ENCODE data around the gene ZCCHC2. TPM values are rescaled to one million over a fixed set of nuclear protein-coding genes. Genes with fewer than 3 reads are reported as not detected.
A peak's percentile ranks its signal among the peaks of the same experiment; 100 is the strongest.

ZCCHC2 gene
- polyA plus RNA-seq, 4 donors, result 5.1 to 17.6 (median 8.3) TPM

- H3K27me3 ChIP-seq (ENCODE audit: control insufficient read depth in 3 of 3, insufficient read depth in 3 of 3, low read length in 3 of 3), result no peaks in the 10 kb centered on the region
- DNase-seq (no peak), FAIRE-seq (no peak)
- H3K36me3 ChIP-seq (ENCODE audit: control insufficient read depth in 3 of 3, insufficient read depth in 2 of 3, low read depth in 1 of 3, low read length in 3 of 3), result peaks cover 9 to 28% (median 21%) of the 10 kb centered on the region in 3 donors
- no peak overlapping the region for H3K27ac ChIP-seq (ENCODE audit: low read depth in 1 of 3, low read length in 2 of 3)
- H3K4me1 ChIP-seq (ENCODE audit: control insufficient read depth in 3 of 3, insufficient read depth in 2 of 3, low read depth in 1 of 3, low read length in 2 of 3), result no peaks in the 10 kb centered on the region
- WGBS, 3 donors, result 83 to 90% (median 88%) methylated on average over 4 of the region's 4 CpGs
- H3K9me3 ChIP-seq (ENCODE audit: control insufficient read depth in 2 of 2, insufficient read depth in 1 of 2, low read depth in 1 of 2, low read length in 1 of 2), result no peaks in the 10 kb centered on the region
- no peak overlapping the region for H3K4me3 ChIP-seq (ENCODE audit: low read depth in 1 of 3, low read length in 3 of 3)
These were observed 46.3 kb downstream of the ZCCHC2 start for GRCh38 chr18:62569081-62569655.

GRCh38 chr18:62571037-62571436, 48.2 kb downstream of the ZCCHC2 start:
- WGBS, 3 donors, result 76 to 96% (median 91%) methylated on average over 4 of the region's 4 CpGs

GRCh38 chr18:62571648-62572047, 48.8 kb downstream of the ZCCHC2 start:
- Histone ChIP-seq H3K27ac (ENCODE audit: low read depth in 1 of 3, low read length in 2 of 3) (no peak overlapping the region), H3K27me3 (ENCODE audit: control insufficient read depth in 3 of 3, insufficient read depth in 3 of 3, low read length in 3 of 3) (no peaks in the 10 kb centered on the region), H3K9me3 (ENCODE audit: control insufficient read depth in 2 of 2, insufficient read depth in 1 of 2, low read depth in 1 of 2, low read length in 1 of 2) (no peaks in the 10 kb centered on the region), H3K36me3 (ENCODE audit: control insufficient read depth in 3 of 3, insufficient read depth in 2 of 3, low read depth in 1 of 3, low read length in 3 of 3) (peaks cover 12 to 30% (median 28%) of the 10 kb centered on the region in 3 donors), H3K4me3 (ENCODE audit: low read depth in 1 of 3, low read length in 3 of 3) (no peak overlapping the region), H3K4me1 (ENCODE audit: control insufficient read depth in 3 of 3, insufficient read depth in 2 of 3, low read depth in 1 of 3, low read length in 2 of 3) (no peaks in the 10 kb centered on the region)
- no peak for DNase-seq
- WGBS, 3 donors, result 79 to 87% (median 82%) methylated on average over 3 of the region's 3 CpGs
- no peak for FAIRE-seq

More at GRCh38 chr18:62571037-62571436, 48.2 kb downstream of the ZCCHC2 start:
- DNase-seq, result no peak
- Histone ChIP-seq H3K9me3 (ENCODE audit: control insufficient read depth in 2 of 2, insufficient read depth in 1 of 2, low read depth in 1 of 2, low read length in 1 of 2) (no peaks in the 10 kb centered on the region), H3K27ac (ENCODE audit: low read depth in 1 of 3, low read length in 2 of 3) (no peak overlapping the region), H3K4me1 (ENCODE audit: control insufficient read depth in 3 of 3, insufficient read depth in 2 of 3, low read depth in 1 of 3, low read length in 2 of 3) (no peaks in the 10 kb centered on the region), H3K36me3 (ENCODE audit: control insufficient read depth in 3 of 3, insufficient read depth in 2 of 3, low read depth in 1 of 3, low read length in 3 of 3) (peaks cover 10 to 33% (median 32%) of the 10 kb centered on the region in 3 donors), H3K4me3 (ENCODE audit: low read depth in 1 of 3, low read length in 3 of 3) (no peak overlapping the region), H3K27me3 (ENCODE audit: control insufficient read depth in 3 of 3, insufficient read depth in 3 of 3, low read length in 3 of 3) (no peaks in the 10 kb centered on the region)
- FAIRE-seq, result no peak

GRCh38 chr18:62572456-62572855, 49.6 kb downstream of the ZCCHC2 start:
- Histone ChIP-seq H3K4me3 (ENCODE audit: low read depth in 1 of 3, low read length in 3 of 3) (no peak overlapping the region), H3K27ac (ENCODE audit: low read depth in 1 of 3, low read length in 2 of 3) (no peak overlapping the region), H3K36me3 (ENCODE audit: control insufficient read depth in 3 of 3, insufficient read depth in 2 of 3, low read depth in 1 of 3, low read length in 3 of 3) (peaks cover 12 to 30% (median 28%) of the 10 kb centered on the region in 3 donors), H3K9me3 (ENCODE audit: control insufficient read depth in 2 of 2, insufficient read depth in 1 of 2, low read depth in 1 of 2, low read length in 1 of 2) (no peaks in the 10 kb centered on the region), H3K4me1 (ENCODE audit: control insufficient read depth in 3 of 3, insufficient read depth in 2 of 3, low read depth in 1 of 3, low read length in 2 of 3) (no peaks in the 10 kb centered on the region), H3K27me3 (ENCODE audit: control insufficient read depth in 3 of 3, insufficient read depth in 3 of 3, low read length in 3 of 3) (no peaks in the 10 kb centered on the region)
- FAIRE-seq, result no peak
- 95 to 99% (median 95%) methylated on average over 3 of the region's 3 CpGs for WGBS, 3 donors
- DNase-seq, result no peak

- 97 to 99% (median 98%) methylated on average over 11 of the region's 11 CpGs for WGBS, 3 donors
- Histone ChIP-seq H3K27ac (ENCODE audit: low read depth in 1 of 3, low read length in 2 of 3) (no peak overlapping the region), H3K36me3 (ENCODE audit: control insufficient read depth in 3 of 3, insufficient read depth in 2 of 3, low read depth in 1 of 3, low read length in 3 of 3) (peaks cover 12 to 39% (median 28%) of the 10 kb centered on the region in 3 donors), H3K27me3 (ENCODE audit: control insufficient read depth in 3 of 3, insufficient read depth in 3 of 3, low read length in 3 of 3) (no peaks in the 10 kb centered on the region), H3K4me1 (ENCODE audit: control insufficient read depth in 3 of 3, insufficient read depth in 2 of 3, low read depth in 1 of 3, low read length in 2 of 3) (peaks cover 0 to 3% (median 0%) of the 10 kb centered on the region in 3 donors), H3K4me3 (ENCODE audit: low read depth in 1 of 3, low read length in 3 of 3) (no peak overlapping the region), H3K9me3 (ENCODE audit: control insufficient read depth in 2 of 2, insufficient read depth in 1 of 2, low read depth in 1 of 2, low read length in 1 of 2) (no peaks in the 10 kb centered on the region)
- FAIRE-seq, result no peak
- no peak for DNase-seq
These were observed 52.0 kb downstream of the ZCCHC2 start for GRCh38 chr18:62574776-62575175.

GRCh38 chr18:62576271-62576670, 53.4 kb downstream of the ZCCHC2 start:
- peaks cover 0 to 3% (median 0%) of the 10 kb centered on the region in 3 donors for H3K4me1 ChIP-seq (ENCODE audit: control insufficient read depth in 3 of 3, insufficient read depth in 2 of 3, low read depth in 1 of 3, low read length in 2 of 3)
- FAIRE-seq, result no peak
- no peaks in the 10 kb centered on the region for H3K9me3 ChIP-seq (ENCODE audit: control insufficient read depth in 2 of 2, insufficient read depth in 1 of 2, low read depth in 1 of 2, low read length in 1 of 2)
- H3K36me3 ChIP-seq (ENCODE audit: control insufficient read depth in 3 of 3, insufficient read depth in 2 of 3, low read depth in 1 of 3, low read length in 3 of 3), result peaks cover 8 to 38% (median 20%) of the 10 kb centered on the region in 3 donors
- H3K27ac ChIP-seq (ENCODE audit: low read depth in 1 of 3, low read length in 2 of 3), result no peak overlapping the region
- H3K4me3 ChIP-seq (ENCODE audit: low read depth in 1 of 3, low read length in 3 of 3), result no peak overlapping the region
- WGBS, 3 donors, result 86 to 87% (median 87%) methylated on average over 9 of the region's 9 CpGs
- H3K27me3 ChIP-seq (ENCODE audit: control insufficient read depth in 3 of 3, insufficient read depth in 3 of 3, low read length in 3 of 3), result no peaks in the 10 kb centered on the region
- no peak for DNase-seq

- H3K9me3 ChIP-seq (ENCODE audit: control insufficient read depth in 2 of 2, insufficient read depth in 1 of 2, low read depth in 1 of 2, low read length in 1 of 2), result no peaks in the 10 kb centered on the region
- 58 to 79% (median 72%) methylated on average over 9 of the region's 9 CpGs for WGBS, 3 donors
- peaks cover 0 to 3% (median 0%) of the 10 kb centered on the region in 3 donors for H3K4me1 ChIP-seq (ENCODE audit: control insufficient read depth in 3 of 3, insufficient read depth in 2 of 3, low read depth in 1 of 3, low read length in 2 of 3)
- peak overlapping the region in 1 of 3 donors; percentile 54 for H3K27ac ChIP-seq (ENCODE audit: low read depth in 1 of 3, low read length in 2 of 3)
- peaks cover 8 to 39% (median 18%) of the 10 kb centered on the region in 3 donors for H3K36me3 ChIP-seq (ENCODE audit: control insufficient read depth in 3 of 3, insufficient read depth in 2 of 3, low read depth in 1 of 3, low read length in 3 of 3)
- no peak overlapping the region for H3K4me3 ChIP-seq (ENCODE audit: low read depth in 1 of 3, low read length in 3 of 3)
- H3K27me3 ChIP-seq (ENCODE audit: control insufficient read depth in 3 of 3, insufficient read depth in 3 of 3, low read length in 3 of 3), result no peaks in the 10 kb centered on the region
- DNase-seq, result no peak
- FAIRE-seq, result no peak
These were observed 54.2 kb downstream of the ZCCHC2 start for GRCh38 chr18:62576845-62577512.

GRCh38 chr18:62577765-62578164, 54.9 kb downstream of the ZCCHC2 start:
- no peak for DNase-seq
- Histone ChIP-seq H3K36me3 (ENCODE audit: control insufficient read depth in 3 of 3, insufficient read depth in 2 of 3, low read depth in 1 of 3, low read length in 3 of 3) (peaks cover 8 to 41% (median 18%) of the 10 kb centered on the region in 3 donors), H3K27me3 (ENCODE audit: control insufficient read depth in 3 of 3, insufficient read depth in 3 of 3, low read length in 3 of 3) (no peaks in the 10 kb centered on the region), H3K27ac (ENCODE audit: low read depth in 1 of 3, low read length in 2 of 3) (no peak overlapping the region), H3K4me3 (ENCODE audit: low read depth in 1 of 3, low read length in 3 of 3) (no peak overlapping the region), H3K4me1 (ENCODE audit: control insufficient read depth in 3 of 3, insufficient read depth in 2 of 3, low read depth in 1 of 3, low read length in 2 of 3) (peaks cover 0 to 3% (median 0%) of the 10 kb centered on the region in 3 donors), H3K9me3 (ENCODE audit: control insufficient read depth in 2 of 2, insufficient read depth in 1 of 2, low read depth in 1 of 2, low read length in 1 of 2) (no peaks in the 10 kb centered on the region)
- FAIRE-seq, result no peak
- 10 to 33% (median 27%) methylated on average over 2 of the region's 2 CpGs for WGBS, 3 donors
